A673 (cell line): Measurements from ENCODE around the gene NSG2. TPM values are rescaled to one million over a fixed set of nuclear protein-coding genes. Genes with fewer than 3 reads are reported as not detected.

Experiments used
- BruUV-seq: library from RNA; stranded (reverse); fragments of 400-500 nt; replicated peaks from 2 replicates; lab custom pipeline; 2021; lab: Mats Ljungman, UMichigan
- CTCF ChIA-PET: fragments of 300-600 bp; sonication (Branson Sonifier 250); formaldehyde crosslinking; loops from one replicate; lab custom pipeline; 2022; ENCODE audit warnings: antibody characterized with exemption; lab: Charles Lee
- POLR2A ChIA-PET: fragments of 300-600 bp; sonication (Branson Sonifier 250); formaldehyde crosslinking; loops from one replicate; lab custom pipeline; 2022; ENCODE audit warnings: antibody characterized with exemption; ENCODE audit not compliant: low non-redundant PET; lab: Charles Lee
- DNase-seq: peaks from one replicate; pipeline ENCODE4 v3.0.0-alpha.2; 2015; ENCODE audit warnings: low spot score
- H3K27ac ChIP-seq: fragments of 200-600 bp; sonication (generic); 2 replicates; pipeline ENCODE4 v1.5.1; 2016; ENCODE audit warnings: mixed run types, low read depth, mild to moderate bottlenecking, mixed read lengths, antibody characterized with exemption, low read length; ENCODE audit not compliant: poor library complexity, severe bottlenecking
- H3K27me3 ChIP-seq: fragments of 200-600 bp; sonication (generic); replicated peaks from 2 replicates; pipeline ENCODE4 v1.6.1; 2017; ENCODE audit warnings: mixed run types, low read depth, mild to moderate bottlenecking, mixed read lengths, antibody characterized with exemption, low read length; ENCODE audit not compliant: insufficient read depth, poor library complexity
- H3K36me3 ChIP-seq: fragments of 200-600 bp; sonication (generic); 2 replicates; pipeline ENCODE4 v1.6.1; 2016; ENCODE audit warnings: mixed run types, mild to moderate bottlenecking, mixed read lengths, antibody characterized with exemption, low read length; ENCODE audit not compliant: insufficient read depth, poor library complexity, severe bottlenecking
- H3K4me1 ChIP-seq: fragments of 200-600 bp; sonication (generic); 2 replicates; pipeline ENCODE4 v1.6.1; 2017; ENCODE audit warnings: mixed run types, mild to moderate bottlenecking, mixed read lengths, antibody characterized with exemption, low read length; ENCODE audit not compliant: insufficient read depth, poor library complexity, severe bottlenecking
- H3K4me3 ChIP-seq: fragments of 200-600 bp; sonication (generic); 2 replicates; pipeline ENCODE4 v1.5.1; 2016; ENCODE audit warnings: low read depth, mixed run types, mild to moderate bottlenecking, mixed read lengths, low read length; ENCODE audit not compliant: poor library complexity, severe bottlenecking
- H3K9me3 ChIP-seq: fragments of 200-600 bp; sonication (generic); 2 replicates; pipeline ENCODE4 v1.6.1; 2016; ENCODE audit warnings: mixed run types, low read depth, mild to moderate bottlenecking, mixed read lengths, antibody characterized with exemption, low read length; ENCODE audit not compliant: poor library complexity, severe bottlenecking
- EZH2 ChIP-seq: fragments of 200-600 bp; sonication (generic); IDR thresholded peaks from 2 replicates; pipeline ENCODE4 v1.6.1; 2017; ENCODE audit warnings: borderline replicate concordance, low read depth, mild to moderate bottlenecking, mixed read lengths, antibody characterized with exemption, low read length; ENCODE audit not compliant: poor library complexity, severe bottlenecking
- intact Hi-C: fragments of 100-400 bp; cut with micrococcal nuclease; formaldehyde crosslinking; loops from one replicate; pipeline ENCODE4 v1.10.0; 2022; ENCODE audit not compliant: unreplicated experiment
- total RNA-seq: library from RNA; stranded (reverse); gene quantifications from 2 replicates; pipeline ENCODE4 v1.2.3, GENCODE V29; 2021
- TF ChIP-seq, protein P1 (sequence below): fragments of 300-800, 200-600 bp; sonication (generic); conservative IDR thresholded peaks from 2 replicates; pipeline ENCODE4 v1.5.1; 2017; ENCODE audit warnings: low read depth, mild to moderate bottlenecking, antibody characterized with exemption, low read length, moderate library complexity, mixed read lengths

NSG2 gene
- total RNA-seq, 1 experiment from 2014 or later: 0.60 TPM

GRCh38 chr5:174067499-174067898 lies 22.0 kb downstream of the NSG2 start:
- TF ChIP-seq, protein P1, sequence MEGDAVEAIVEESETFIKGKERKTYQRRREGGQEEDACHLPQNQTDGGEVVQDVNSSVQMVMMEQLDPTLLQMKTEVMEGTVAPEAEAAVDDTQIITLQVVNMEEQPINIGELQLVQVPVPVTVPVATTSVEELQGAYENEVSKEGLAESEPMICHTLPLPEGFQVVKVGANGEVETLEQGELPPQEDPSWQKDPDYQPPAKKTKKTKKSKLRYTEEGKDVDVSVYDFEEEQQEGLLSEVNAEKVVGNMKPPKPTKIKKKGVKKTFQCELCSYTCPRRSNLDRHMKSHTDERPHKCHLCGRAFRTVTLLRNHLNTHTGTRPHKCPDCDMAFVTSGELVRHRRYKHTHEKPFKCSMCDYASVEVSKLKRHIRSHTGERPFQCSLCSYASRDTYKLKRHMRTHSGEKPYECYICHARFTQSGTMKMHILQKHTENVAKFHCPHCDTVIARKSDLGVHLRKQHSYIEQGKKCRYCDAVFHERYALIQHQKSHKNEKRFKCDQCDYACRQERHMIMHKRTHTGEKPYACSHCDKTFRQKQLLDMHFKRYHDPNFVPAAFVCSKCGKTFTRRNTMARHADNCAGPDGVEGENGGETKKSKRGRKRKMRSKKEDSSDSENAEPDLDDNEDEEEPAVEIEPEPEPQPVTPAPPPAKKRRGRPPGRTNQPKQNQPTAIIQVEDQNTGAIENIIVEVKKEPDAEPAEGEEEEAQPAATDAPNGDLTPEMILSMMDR: no peak
- TF ChIP-seq EZH2: no peak
- BruUV-seq: no TSS peak
- no peak for DNase-seq
- Histone ChIP-seq H3K4me1 (no peaks in the 10 kb centered on the region), H3K27ac (no peak overlapping the region), H3K9me3 (no peaks in the 10 kb centered on the region), H3K4me3 (no peak overlapping the region), H3K27me3 (no peaks in the 10 kb centered on the region), H3K36me3 (no peaks in the 10 kb centered on the region)
- POLR2A ChIA-PET: no interaction called here
- CTCF ChIA-PET: no interaction called here
- intact Hi-C loops: no loop called here

- BruUV-seq: no TSS peak
- Histone ChIP-seq H3K4me1 (no peaks in the 10 kb centered on the region), H3K9me3 (no peaks in the 10 kb centered on the region), H3K27me3 (no peaks in the 10 kb centered on the region), H3K27ac (no peak overlapping the region), H3K36me3 (no peaks in the 10 kb centered on the region), H3K4me3 (no peak overlapping the region)
- intact Hi-C loops: no loop called here
- ChIA-PET POLR2A (interaction anchor here (0.6 kb wide), 1 partner anchor 29 kb away, joined by 3 read pairs; no protein-coding TSS in a partner anchor), CTCF (no interaction called here)
- no peak for DNase-seq
- TF ChIP-seq, protein P1: no peak
- no peak for TF ChIP-seq EZH2
Measured at GRCh38 chr5:174071484-174071883, 26.0 kb downstream of the NSG2 start.

- no peaks in the 10 kb centered on the region for H3K9me3 ChIP-seq
- no TSS peak for BruUV-seq
- no peaks in the 10 kb centered on the region for H3K36me3 ChIP-seq
- H3K27ac ChIP-seq: no peak overlapping the region
- TF ChIP-seq, protein P1: no peak
- no peak for TF ChIP-seq EZH2
- POLR2A ChIA-PET: no interaction called here
- no peak overlapping the region for H3K4me3 ChIP-seq
- CTCF ChIA-PET: no interaction called here
- H3K27me3 ChIP-seq: no peaks in the 10 kb centered on the region
- no peak for DNase-seq
- intact Hi-C loops: no loop called here
- H3K4me1 ChIP-seq: no peaks in the 10 kb centered on the region
Measured at GRCh38 chr5:174073122-174073660, 27.7 kb downstream of the NSG2 start.
